ENCODE results near the gene HOXB8.

Gene HOXB8

DNA sequence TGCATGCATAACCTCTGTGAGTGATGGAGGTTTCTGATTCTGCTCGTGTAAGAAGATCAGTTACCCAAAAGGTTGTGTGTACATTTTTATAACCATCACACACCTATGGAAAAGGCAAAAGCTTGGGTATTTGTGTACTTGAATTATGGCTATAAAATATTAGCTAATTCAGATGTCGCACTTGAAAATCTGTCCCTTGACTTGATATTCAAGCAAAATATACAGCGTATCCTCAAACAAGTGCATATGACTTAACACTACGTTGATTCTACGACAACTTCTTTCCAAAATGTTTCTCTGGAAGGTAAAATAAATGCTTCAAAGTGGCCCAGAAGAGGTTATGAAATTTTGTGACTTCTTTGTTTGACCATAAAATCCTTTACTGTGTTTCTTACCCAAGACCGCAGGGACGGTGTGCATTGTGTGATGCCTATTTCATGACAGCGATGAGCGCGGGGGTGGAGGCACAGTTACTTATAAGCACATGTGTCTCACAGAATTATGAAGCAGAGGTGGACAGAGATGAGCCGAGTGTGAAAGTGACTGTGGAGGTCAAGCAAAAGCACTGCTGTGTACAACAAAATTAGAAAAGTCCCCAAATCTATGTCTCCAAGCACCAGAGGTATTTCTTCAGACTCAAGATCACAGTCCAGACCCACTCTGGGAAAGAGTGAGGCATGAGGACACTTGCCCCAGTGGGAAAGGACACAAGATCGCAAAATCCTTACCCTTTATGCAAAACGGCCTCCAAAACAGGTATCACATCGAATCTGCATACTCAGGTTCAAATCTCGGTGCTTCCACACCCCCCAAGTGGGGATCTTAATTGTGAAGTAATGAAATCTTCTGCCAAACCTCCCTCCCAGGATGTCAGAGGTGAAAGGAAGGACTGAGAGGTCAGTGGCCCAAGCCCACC is 15.2 kb upstream of the HOXB8 start:
- no peak overlapping the region for H3K27ac Mint-ChIP-seq
- H3K9me3 Mint-ChIP-seq, result no peaks in the 10 kb centered on the region
- peaks cover 99% of the 10 kb centered on the region for H3K27me3 Mint-ChIP-seq
- H3K36me3 Mint-ChIP-seq, result no peaks in the 10 kb centered on the region
- no peak for ATAC-seq
- H3K4me3 Mint-ChIP-seq, result no peak overlapping the region
- peaks cover 15% of the 10 kb centered on the region for H3K4me1 Mint-ChIP-seq

DNA sequence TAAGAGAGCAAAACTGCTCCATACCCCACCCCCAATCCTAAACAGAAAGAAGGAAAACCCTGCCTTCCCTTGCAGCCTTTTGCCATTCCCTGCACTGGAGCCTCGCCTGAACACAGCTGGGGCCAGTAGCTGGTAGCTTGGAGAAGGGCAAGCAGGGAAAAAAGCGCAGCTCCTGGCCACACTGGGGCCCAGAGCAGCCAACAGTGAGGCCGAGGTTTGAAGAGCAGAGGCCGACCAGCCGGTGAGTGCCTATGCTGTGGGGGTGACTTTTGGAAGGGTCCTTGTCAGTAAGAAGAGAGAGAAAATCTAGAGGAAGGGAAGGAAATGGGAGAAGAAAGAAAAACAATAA is 14.3 kb upstream of the HOXB8 start:
- Mint-ChIP-seq H3K36me3 (no peaks in the 10 kb centered on the region), H3K4me3 (no peak overlapping the region), H3K27ac (no peak overlapping the region), H3K27me3 (peaks cover 98% of the 10 kb centered on the region), H3K9me3 (no peaks in the 10 kb centered on the region), H3K4me1 (peaks cover 15% of the 10 kb centered on the region)
- no peak for ATAC-seq

DNA sequence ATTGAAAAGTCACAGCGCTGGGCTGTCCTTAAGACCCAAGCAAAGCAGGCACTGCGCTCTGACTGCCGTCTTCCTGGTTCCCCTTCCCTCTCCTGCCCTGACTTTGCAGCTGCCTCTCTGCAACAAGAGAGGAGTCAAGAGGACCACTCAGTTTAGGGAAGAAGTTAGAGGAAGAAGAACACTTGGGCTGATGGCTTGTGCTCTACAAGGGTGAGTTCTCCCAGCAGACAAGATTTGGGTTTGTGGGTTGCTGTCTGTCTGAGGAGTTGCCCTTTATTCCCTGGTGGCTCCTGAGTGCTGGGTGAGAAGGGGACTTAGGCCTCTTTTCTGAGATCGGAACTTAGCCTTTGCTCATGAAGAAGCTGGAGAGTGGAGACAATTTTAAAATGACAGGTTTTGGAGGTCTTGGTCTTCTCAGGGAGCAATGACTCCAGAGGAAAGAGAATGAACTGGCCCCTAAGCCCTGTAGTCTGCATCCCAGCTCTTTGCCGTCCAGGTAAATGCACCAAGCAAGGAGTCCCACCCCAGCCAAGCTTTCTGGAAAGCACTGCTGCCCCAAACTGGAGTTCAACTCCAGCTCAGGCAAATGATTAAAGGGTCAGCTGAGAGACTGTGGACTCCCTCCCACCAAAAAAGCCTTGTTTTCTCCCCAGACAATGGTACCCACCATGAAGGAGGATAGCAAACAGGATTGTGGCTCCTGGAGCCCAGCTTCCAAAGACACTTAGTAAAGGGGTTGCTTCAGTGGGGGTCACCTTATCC is 13.7 kb upstream of the HOXB8 start:
- no peak overlapping the region for H3K4me3 Mint-ChIP-seq
- H3K27ac Mint-ChIP-seq, result no peak overlapping the region

DNA sequence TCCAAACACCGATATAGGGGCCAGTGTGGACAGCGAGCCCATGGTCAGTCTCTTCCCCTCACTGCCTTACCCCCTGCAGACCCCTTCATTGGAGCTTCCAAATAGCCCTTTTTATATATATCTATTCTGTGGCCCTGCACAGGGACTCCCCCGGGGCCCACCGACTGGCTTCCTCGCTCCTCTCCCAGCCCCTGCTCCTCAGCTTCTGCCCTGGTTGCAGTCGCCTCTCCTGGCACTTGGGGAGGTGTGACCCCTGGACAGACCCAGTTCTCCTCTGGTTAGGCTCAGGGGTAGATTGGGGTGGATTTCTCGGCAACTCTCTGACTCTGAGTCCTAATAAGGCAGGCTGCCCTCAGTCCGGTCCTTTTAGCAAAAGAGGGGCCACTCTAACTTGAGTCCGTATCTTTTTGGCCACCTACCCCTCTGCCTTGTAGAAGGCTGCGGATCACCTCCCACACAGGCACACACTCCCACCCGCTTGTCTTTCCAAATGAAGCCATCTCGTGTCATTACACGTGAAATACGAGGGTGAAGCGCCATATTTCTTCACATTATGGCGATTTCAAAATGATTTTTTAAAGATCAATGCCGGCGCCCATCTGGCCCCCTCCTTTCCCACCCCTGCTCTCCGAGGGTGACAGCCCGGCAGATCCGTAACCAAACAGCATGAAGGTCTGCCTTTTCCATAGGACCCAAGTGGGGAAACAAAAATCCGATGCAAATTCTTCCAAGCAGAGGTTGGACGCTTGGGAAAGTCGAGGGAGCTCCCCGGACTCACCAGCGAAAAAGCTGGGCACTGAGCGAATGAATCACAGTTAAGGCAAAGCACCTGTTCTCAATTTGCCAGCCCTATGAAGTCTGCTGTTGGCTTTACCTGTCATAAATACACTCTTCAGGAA is 12.8 kb upstream of the HOXB8 start:
- H3K4me1 Mint-ChIP-seq, result peaks cover 15% of the 10 kb centered on the region
- no peaks in the 10 kb centered on the region for H3K36me3 Mint-ChIP-seq
- peaks cover 98% of the 10 kb centered on the region for H3K27me3 Mint-ChIP-seq
- ATAC-seq, result no peak
- no peak overlapping the region for H3K4me3 Mint-ChIP-seq
- H3K9me3 Mint-ChIP-seq, result no peaks in the 10 kb centered on the region
- no peak overlapping the region for H3K27ac Mint-ChIP-seq

More for the DNA sequence above, 13.7 kb upstream of the HOXB8 start:
- no peaks in the 10 kb centered on the region for H3K9me3 Mint-ChIP-seq
- peaks cover 98% of the 10 kb centered on the region for H3K27me3 Mint-ChIP-seq
- H3K4me1 Mint-ChIP-seq, result peaks cover 15% of the 10 kb centered on the region
- ATAC-seq, result no peak
- no peaks in the 10 kb centered on the region for H3K36me3 Mint-ChIP-seq

DNA sequence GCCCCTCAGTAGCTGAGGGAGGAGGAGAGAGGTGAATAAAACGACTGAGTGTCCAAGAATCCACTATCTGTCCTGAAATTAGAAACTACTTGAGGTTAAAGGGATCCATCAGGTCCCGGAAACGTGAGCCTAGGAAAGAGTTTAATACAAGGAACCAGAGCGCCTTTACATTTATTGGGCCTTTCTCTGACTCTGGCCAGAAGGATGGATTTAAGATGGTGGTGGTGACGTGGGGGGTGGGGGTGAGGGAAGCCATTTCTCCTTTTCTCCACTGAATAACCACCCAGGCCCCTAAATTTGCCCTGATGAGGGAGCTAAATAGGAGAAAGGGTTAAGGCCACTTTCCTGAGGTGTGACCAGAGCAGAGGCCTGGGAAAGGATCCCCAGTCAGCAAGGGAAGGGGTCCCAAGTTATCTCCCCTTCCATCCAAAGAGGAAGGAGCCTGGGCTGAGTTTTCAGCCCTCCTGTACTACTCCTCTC is 12.1 kb upstream of the HOXB8 start:
- no peaks in the 10 kb centered on the region for H3K36me3 Mint-ChIP-seq
- ATAC-seq, result no peak
- H3K27me3 Mint-ChIP-seq, result peaks cover 98% of the 10 kb centered on the region
- no peaks in the 10 kb centered on the region for H3K9me3 Mint-ChIP-seq
- no peak overlapping the region for H3K4me3 Mint-ChIP-seq
- no peak overlapping the region for H3K27ac Mint-ChIP-seq
- peaks cover 15% of the 10 kb centered on the region for H3K4me1 Mint-ChIP-seq

DNA sequence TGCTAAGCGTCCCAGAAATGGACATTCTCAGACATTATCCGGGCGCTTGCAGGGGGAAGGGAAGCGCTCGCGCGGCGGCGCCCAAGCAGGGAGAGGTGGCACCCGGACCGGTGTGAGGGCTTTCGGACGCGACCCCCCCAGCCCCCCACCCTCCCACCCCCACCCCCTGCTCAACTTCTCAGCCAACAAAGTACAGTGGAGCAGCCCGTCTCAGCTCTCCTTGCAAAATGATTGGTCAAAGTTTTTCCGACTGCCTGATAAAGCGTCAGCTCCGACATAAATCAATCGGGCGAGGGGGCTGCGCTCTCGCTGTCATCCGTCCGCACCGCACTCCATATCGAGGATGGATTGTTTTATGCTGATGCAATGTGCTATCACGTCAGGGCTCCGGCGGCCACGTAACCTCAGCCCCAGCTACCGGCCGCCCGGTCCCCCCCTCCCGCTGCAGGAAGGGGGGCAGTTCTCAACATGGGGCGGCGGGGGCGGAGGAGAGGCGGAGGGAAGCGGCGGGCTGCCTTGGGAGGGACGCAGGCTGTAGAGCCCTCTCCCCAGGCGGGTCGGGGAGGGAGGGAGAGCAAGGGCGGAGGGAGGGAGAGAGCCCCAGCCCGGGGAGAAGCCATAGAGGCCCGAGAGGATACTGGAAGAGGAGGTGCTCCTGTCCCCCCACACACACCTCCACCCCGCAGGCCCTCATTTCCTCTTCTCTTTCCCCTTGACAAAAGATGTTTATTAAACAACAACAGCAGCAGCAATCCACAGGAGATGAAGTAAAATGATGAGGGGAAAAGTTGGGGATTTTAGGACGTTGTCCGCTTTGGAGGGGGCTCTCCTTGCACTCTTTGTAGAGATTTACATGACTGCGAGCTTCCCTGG is 11.4 kb upstream of the HOXB8 start, which contains the start of gene HOXB9:
Gene HOXB9 (minus strand): TSS at position 114 of the 873 bp plus-strand sequence. CDS start 89 bp downstream, at position 25.
- no peak for ATAC-seq
- peaks cover 15% of the 10 kb centered on the region for H3K4me1 Mint-ChIP-seq
- no peak within 1 kb of the TSS for H3K27ac Mint-ChIP-seq
- no peaks in the 10 kb centered on the region for H3K9me3 Mint-ChIP-seq
- peaks cover 98% of the 10 kb centered on the region for H3K27me3 Mint-ChIP-seq
- peak within 1 kb of the TSS; percentile 85 for H3K4me3 Mint-ChIP-seq
- H3K36me3 Mint-ChIP-seq, result no peaks in the 10 kb centered on the region

DNA sequence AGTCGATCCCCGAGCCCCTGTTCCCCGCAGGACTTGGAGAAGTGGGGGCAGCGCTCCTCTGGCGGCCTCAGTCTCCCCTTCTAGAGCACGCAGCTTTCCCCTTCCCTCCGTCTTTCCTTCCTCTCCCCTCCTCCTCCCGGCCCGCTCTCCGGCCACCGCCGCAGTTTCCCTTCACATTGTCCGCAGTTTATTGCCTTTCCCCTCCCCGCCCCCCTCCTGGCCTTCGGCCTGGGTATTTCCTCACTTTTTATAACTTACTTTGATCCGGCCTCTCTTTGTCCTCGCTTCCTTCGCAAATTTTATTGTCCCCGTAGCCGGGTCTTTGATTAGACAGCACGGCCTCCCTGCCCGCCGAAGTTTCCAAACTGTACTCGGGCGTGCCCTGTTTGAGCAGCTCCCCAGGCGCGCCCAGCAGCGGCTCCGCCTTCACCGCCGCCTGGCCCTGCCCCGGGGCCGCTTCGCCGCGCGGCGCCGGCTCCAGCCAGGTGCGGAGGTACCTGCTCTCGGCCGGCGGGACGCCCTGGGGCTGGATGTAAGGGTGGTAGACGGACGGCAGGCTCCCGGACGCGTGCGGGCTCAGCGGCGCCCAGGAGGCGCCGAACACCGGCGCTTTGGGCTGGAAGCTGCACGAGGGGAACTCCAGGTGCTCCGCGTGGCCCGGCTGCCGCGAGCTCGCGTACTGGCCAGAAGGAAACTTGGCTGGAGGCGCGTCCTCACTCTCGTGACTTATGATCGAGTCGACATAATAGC is 10.6 kb upstream of the HOXB8 start:
- Mint-ChIP-seq H3K27me3 (peaks cover 98% of the 10 kb centered on the region), H3K36me3 (no peaks in the 10 kb centered on the region), H3K9me3 (no peaks in the 10 kb centered on the region), H3K4me3 (peak overlapping the region; percentile 85), H3K27ac (no peak overlapping the region), H3K4me1 (peaks cover 15% of the 10 kb centered on the region)
- ATAC-seq, result peak; percentile 61

DNA sequence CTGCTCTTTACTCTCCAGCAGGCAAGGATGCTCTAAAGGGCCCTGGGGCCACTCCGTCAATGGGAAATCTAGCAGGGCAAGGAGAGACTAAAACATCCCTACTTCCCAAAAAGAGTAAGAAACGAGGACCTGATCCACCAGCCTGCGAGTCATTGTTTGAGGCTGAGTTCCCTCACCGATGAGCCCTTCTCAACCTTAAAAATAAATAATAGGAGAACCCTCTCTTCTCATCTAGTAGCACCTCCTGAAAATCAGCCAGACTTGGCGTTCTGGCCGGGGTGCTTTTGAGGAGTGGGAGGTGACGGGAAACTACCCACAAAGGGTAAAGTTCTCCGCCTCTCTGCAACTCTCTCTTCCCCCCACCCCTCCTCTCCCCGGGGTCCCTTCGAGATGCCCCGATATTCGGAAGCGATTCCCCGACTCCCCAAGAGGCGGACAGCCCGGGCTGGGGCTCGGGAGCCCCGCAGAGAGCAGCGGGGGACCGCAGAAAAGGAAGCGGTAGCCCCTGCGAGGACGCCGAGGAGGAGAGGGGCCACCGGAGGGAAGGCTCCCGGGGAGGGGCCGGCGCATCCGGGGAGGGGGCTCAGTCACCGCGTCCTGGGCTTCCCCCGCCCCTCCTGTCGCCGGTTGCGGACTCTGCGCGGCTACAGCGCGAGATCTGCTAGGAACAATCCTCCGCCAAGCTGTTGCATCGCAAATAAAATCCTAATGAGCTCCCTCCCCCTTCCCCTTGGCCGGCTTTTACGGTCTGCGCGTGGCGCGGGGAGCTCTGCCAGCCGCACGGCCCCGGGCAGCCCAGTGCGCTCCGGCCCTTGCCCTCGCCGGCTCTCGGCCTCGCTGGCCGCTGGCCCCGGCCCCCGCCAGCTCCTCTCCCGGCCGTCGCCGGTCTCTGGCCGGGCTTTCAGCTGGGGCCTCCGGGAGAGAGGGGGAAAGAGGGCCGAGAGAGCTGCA is 9.7 kb upstream of the HOXB8 start:
- Mint-ChIP-seq H3K4me1 (peaks cover 15% of the 10 kb centered on the region), H3K27me3 (peaks cover 98% of the 10 kb centered on the region), H3K36me3 (no peaks in the 10 kb centered on the region), H3K4me3 (no peak overlapping the region), H3K27ac (no peak overlapping the region), H3K9me3 (no peaks in the 10 kb centered on the region)
- no peak for ATAC-seq

DNA sequence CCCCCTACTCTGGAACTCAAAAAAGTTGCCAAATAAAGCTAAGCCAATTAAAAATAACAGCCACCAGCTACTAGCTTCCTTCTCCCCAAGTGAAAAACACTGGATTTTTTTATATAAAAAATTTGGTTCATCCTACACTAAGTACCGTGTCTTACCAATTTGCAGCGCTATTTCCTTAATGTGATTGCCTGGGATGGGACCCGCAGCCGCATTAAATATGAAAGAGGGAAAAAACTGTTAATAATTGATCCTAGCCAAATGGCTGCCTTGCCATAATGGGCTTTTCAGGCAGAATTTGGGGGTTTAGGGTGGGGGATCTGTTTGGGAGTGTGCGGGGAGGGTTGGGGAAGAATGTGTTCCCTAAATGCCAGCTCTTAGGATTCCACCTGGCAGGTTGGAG is 9.0 kb upstream of the HOXB8 start:
- Mint-ChIP-seq H3K27ac (no peak overlapping the region), H3K36me3 (no peaks in the 10 kb centered on the region), H3K4me1 (peaks cover 15% of the 10 kb centered on the region), H3K4me3 (no peak overlapping the region), H3K27me3 (peaks cover 98% of the 10 kb centered on the region), H3K9me3 (no peaks in the 10 kb centered on the region)
- no peak for ATAC-seq

DNA sequence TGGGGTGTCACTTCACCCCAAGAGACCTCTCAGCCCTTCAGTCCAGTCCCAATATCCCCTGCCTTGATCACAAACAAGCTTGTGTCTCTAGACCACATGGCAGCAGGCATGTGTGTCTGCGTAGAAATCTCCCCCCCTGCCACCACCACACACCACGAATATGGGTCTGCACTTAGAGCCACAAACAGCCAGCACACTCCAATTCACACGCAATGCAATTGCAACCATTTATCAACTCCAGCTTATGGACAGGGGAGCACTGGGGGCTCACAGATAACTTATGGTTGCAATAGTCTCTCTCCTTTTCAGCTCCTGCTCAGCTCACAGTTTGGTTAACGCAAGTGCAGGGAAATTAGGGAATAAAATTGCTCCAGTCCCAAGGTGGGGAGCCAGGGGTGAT is 8.5 kb upstream of the HOXB8 start:
- Mint-ChIP-seq H3K27me3 (peaks cover 98% of the 10 kb centered on the region), H3K9me3 (no peaks in the 10 kb centered on the region), H3K27ac (no peak overlapping the region), H3K4me3 (no peak overlapping the region), H3K4me1 (peaks cover 18% of the 10 kb centered on the region), H3K36me3 (no peaks in the 10 kb centered on the region)
- ATAC-seq, result no peak

DNA sequence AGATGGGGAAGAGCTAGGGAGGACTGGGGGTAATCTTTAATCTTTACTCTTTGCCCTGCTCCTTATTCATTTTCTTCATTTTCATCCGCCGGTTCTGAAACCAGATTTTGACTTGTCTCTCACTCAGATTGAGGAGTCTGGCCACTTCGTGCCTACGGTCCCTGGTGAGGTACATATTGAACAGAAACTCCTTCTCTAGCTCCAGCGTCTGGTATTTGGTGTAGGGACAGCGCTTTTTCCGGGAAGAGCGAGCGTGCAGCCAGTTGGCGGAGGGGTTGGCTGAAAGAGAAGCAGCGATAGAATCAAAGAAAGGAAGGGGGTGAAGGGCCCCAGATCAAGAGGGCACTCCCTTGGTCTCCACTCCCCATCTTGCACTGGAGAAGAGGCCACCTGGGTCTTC is 7.8 kb upstream of the HOXB8 start:
- no peak for ATAC-seq
- Mint-ChIP-seq H3K27ac (no peak overlapping the region), H3K9me3 (no peaks in the 10 kb centered on the region), H3K36me3 (no peaks in the 10 kb centered on the region), H3K4me3 (no peak overlapping the region), H3K27me3 (peaks cover 98% of the 10 kb centered on the region), H3K4me1 (peaks cover 23% of the 10 kb centered on the region)

DNA sequence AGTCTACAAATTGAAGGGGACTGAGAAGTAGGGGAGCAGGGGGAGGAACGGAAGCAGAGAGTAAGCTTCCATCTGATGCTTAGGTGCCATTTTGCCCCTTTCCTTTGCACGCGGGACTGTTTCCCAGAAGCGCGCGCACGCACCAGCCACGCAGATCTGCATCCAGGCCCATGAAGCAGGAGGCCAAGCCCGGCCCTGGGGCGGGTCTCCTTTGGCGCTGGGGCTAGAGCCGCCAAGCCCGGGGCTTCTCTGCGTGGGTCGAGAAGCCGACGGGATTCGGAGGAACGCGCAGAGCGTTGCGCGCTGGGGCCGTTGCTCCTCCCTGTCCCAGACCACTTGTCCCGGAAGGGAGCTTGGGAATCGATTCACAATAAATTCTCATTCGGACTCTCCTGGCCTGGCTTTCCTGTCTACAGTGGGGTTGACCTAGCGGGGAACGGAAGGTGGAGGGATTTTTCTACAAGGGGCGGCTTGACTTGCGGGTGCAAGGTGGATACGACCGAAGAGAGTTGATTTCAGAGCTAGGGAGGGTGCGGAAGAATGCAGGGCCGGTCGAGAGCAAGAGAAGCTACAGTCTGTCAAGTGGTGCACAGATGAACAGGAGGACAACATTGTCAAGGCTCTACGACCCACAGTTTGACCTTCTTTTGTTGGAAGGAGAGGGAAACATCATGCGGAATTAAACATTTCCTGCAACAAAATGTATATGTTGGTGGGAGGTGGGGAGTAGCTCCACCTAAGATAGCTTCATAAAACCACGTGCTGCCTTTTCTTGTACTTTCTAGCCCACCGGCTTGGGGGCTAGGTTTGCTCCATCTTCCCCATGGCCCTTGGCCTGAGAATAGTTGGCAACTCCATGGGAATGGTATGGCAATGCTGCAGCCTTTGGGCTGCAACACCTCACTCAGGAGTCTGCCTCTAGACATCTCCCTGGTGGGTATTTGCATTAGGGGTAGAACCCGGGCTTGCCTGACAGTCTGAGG is 6.6 kb upstream of the HOXB8 start:
- Mint-ChIP-seq H3K4me3 (no peak overlapping the region), H3K27me3 (peaks cover 98% of the 10 kb centered on the region), H3K36me3 (no peaks in the 10 kb centered on the region), H3K9me3 (no peaks in the 10 kb centered on the region), H3K4me1 (peaks cover 30% of the 10 kb centered on the region), H3K27ac (no peak overlapping the region)
- no peak for ATAC-seq

Measured in stimulated activated memory B cell treated with anti-CD40 and anti-IgM and Interleukin-4, amounts not matched to agents 10 μg/mL and 1 μg/mL and 100 μg/mL, for 72 hours (primary cell).